NCI-H146 treated with DMSO at 0.1 percent for 48 hours (cell line): ENCODE results near the gene ATP6V0A4.
"Not testable (repeated sequence)": the region's sequence is repeated elsewhere in the genome, so short reads cannot be mapped to it uniquely, and the experiment has no call there.

Source experiments
- DNase-seq: peaks from one replicate; lab custom pipeline; 2025; ENCODE audit not compliant: unreplicated experiment; lab: John Stamatoyannopoulos, UW

The ATP6V0A4 gene

GRCh38 chr7:138705167-138705566, 92.8 kb downstream of the ATP6V0A4 start:
- DNase-seq = no peak

- DNase-seq = no peak
Observed at GRCh38 chr7:138701537-138701923, 96.5 kb downstream of the ATP6V0A4 start.

DNA sequence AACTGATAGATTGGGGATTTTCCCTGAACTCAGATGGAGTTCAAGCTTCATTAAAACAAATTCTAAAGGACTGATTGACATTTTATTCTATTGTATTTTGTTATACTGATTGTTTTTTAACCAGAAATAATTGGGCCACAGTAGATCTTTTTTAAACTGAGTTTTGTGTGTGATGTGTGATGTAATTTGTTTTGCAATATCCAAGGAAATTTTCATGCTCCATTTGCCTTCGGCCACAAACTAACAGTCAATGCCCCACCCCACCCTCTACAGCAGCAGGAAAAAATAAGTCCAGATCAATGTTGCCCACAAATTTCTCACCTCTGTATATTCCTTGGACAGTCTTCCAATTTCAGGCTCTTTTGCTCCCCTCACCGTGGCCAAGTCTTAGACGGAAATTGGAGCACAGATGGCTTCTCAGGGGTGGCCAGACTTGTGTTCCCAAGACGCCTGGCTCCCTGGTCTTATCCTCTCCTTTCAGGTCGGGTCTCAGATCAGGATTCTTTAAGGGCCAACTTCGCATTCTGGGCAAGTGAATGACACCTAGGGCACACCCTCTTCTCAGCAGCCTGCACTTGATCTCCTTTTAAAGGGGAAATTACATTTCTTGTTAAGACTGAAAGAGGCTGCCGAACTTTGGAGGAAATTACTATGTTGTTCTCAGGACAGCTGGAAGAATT, 97.0 kb downstream of the ATP6V0A4 start, which contains the start of gene SVOPL:
SVOPL (minus strand) TSS at position 506 of the 680 bp plus-strand sequence. CDS start 22,317 bp downstream, outside the sequence.
- DNase-seq = no peak

GRCh38 chr7:138699661-138700060, 98.3 kb downstream of the ATP6V0A4 start:
- no peak for DNase-seq

DNA sequence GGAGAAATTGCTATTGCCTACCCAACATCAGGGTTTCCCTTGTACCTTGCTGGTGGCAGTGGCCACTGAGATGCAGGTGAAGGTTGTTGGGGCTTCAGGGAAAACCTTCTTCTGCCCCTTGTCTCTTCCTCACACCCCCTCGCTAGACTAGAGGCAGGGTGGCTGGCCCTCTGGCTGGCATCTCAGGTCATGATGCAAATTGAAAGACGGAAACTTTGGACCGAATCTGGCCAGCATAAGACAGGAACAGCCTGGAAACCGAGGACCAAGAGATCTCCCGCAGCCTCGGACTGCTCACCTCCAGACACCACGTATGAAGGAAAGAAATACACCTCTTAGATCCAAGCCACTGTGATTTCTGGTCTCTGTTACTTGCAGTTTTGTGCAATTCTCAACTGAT, 99.7 kb downstream of the ATP6V0A4 start:
- no peak for DNase-seq

- DNase-seq = no peak
Observed at GRCh38 chr7:138697535-138698182, 100.3 kb downstream of the ATP6V0A4 start.

DNA sequence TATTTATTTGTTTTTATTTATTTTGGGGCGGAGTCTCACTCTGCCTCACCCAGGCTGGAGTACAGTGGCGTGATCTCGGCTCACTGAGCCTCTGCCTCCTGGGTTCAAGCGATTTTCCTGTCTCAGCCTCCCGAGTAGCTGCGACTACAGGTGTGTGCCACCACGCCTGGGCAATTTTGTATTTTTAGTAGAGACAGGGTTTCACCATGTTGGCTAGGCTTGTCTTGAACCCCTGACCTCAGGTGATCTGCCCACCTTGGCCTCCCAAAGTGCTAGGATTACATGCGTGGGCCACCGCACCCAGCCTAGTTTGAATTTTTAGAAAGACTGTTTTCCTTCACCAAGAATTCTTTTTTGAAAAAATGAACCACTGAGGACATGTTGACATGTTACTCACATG, 102.2 kb downstream of the ATP6V0A4 start:
- not testable (repeated sequence) for DNase-seq

GRCh38 chr7:138695106-138695505, 102.9 kb downstream of the ATP6V0A4 start:
- DNase-seq = no peak

DNA sequence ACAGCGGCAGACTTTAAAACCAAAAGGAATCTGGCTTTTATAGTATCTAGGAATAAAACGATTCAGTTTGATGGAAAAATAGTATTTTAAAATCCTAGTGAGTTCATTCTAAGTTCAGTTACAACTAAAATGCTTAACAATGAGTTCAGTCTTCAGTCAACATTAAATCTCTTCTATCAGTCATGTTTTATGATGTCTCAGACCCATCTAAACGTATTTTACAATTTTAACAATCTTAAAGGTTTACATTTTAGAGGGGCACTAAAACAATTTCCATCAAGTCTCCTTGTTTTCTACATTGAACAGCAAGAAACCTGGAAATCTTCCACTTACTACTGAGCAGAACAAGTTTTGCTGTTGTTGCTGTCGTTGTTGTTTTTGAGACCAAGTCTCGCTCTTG, 106.8 kb downstream of the ATP6V0A4 start:
- no peak for DNase-seq

DNA sequence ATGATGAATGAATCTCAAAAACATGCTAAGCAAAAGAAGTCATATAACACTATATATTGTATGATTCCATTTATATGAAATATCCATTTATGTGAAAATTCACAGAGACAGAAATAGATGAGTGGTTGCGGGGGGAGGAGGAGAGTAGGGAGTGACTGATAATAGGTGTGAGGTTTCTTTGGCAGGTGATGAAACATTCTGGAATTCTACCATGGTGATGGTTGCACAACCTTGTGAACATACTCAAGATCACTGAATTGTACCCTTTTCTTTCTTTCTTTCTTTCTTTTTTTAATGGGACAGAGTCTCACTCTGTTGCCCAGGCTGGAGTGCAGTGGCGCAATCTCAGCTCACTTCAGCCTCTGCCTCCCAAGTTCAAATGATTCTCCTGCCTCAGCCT, 107.5 kb downstream of the ATP6V0A4 start:
- no peak for DNase-seq

GRCh38 chr7:138688037-138688436, 110.0 kb downstream of the ATP6V0A4 start:
- DNase-seq = not testable (repeated sequence)

DNA sequence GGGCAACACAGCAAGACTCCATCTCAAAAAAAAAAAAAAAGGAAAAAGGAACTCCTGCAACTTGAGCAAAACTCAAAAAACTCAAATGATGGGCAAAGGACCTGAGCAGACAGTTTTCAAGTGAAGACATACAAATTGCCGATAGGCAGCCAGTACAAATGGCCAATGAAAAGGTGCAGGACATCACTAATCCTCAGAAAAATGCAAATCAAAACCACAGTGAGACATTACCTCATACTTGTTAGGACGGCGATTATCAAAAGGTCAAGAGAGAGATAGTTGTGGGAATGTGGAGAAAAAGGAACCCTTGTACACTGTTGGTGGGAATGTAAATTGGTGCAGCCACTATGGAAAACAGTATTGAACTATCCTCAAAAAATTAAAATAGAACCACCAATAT, 113.7 kb downstream of the ATP6V0A4 start:
- no peak for DNase-seq

GRCh38 chr7:138679793-138680192, 118.2 kb downstream of the ATP6V0A4 start:
- no peak for DNase-seq

- DNase-seq = no peak
Observed at GRCh38 chr7:138670594-138670993, 127.4 kb downstream of the ATP6V0A4 start.

- no peak for DNase-seq
Observed at GRCh38 chr7:138669364-138669763, 128.6 kb downstream of the ATP6V0A4 start.

GRCh38 chr7:138668946-138669345, 129.1 kb downstream of the ATP6V0A4 start:
- DNase-seq = no peak

DNA sequence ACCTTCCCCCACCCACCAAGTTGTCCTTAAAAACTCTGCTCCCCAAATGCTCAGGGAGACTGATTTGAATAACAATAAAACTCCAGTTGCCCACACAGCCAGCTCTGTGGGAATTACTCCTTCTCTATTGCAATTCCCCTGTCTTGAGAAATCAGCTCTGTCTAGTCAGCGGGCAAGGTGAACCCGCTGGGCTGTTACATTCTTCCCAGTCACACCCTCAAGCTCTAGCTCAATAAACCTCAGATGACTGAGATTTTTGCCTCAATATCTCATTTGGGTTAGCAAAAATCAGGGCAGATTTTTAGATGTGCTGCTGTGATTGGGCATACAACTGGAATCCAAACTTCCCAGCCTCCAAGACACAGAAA, 129.8 kb downstream of the ATP6V0A4 start:
- DNase-seq = no peak

GRCh38 chr7:138667535-138668228, 130.3 kb downstream of the ATP6V0A4 start:
- no peak for DNase-seq

- no peak for DNase-seq
Observed at GRCh38 chr7:138666385-138666784, 131.6 kb downstream of the ATP6V0A4 start.

DNA sequence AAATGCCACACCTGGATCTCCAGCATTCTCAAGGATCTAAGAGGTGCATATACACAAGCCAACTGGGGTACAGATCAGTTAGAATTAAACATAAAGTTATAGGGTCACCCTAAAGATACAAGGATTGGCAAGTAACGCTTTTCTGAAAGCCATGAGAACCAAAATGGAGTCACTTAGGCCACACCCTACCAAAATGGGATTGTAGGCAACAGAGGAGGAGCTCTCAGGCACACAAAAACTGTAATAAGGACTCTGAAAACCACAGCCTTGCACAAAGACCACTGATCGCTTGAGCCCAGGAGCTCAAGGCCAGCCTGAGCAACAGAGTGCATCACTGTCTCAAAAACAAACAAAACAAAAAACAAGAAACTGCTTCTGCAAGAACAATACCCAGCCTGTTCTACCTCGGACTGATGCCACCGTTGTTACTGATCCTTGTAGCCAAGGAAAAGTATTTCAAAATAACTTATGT, 132.3 kb downstream of the ATP6V0A4 start:
- DNase-seq = no peak

- peak; percentile 3 for DNase-seq
Observed at GRCh38 chr7:138665249-138665648, 132.7 kb downstream of the ATP6V0A4 start.
